GM23338 (cell line): ENCODE measurements around the gene ZNF333.

Experiments
- EZH2 ChIP-seq: fragments of 200-600 bp; sonication (generic); IDR thresholded peaks from one replicate; pipeline ENCODE4 v1.8.0; 2017; ENCODE audit warnings: antibody characterized with exemption, mild to moderate bottlenecking, low read depth; ENCODE audit not compliant: unreplicated experiment
- EZH2phosphoT487 ChIP-seq: fragments of 200-600 bp; sonication (generic); IDR thresholded peaks from one replicate; pipeline ENCODE4 v1.8.1; 2018; ENCODE audit warnings: antibody characterized with exemption; ENCODE audit not compliant: unreplicated experiment
- JUNB ChIP-seq: IDR thresholded peaks from one replicate; pipeline ENCODE4 v1.6.1; 2016; ENCODE audit warnings: antibody characterized with exemption; ENCODE audit not compliant: unreplicated experiment
- ZNF331 ChIP-seq: fragments of 250-450 bp; sonication (Bioruptor Pico); IDR thresholded peaks from 2 replicates; pipeline ENCODE4 v1.5.0; 2020; ENCODE audit warnings: low read depth, mild to moderate bottlenecking, moderate library complexity
- TF ChIP-seq, protein P1 (sequence below), 2 experiments: fragments of 200-600 bp in 1 of 2; sonication (generic) in 1 of 2; conservative IDR thresholded peaks; 2 replicates each; pipeline versions ENCODE4 v1.5.1 to v1.6.1; 2016 to 2017; ENCODE audit warnings: antibody characterized with exemption in 2 of 2, low read depth in 2 of 2, mild to moderate bottlenecking in 2 of 2, moderate library complexity in 1 of 2

DNA sequence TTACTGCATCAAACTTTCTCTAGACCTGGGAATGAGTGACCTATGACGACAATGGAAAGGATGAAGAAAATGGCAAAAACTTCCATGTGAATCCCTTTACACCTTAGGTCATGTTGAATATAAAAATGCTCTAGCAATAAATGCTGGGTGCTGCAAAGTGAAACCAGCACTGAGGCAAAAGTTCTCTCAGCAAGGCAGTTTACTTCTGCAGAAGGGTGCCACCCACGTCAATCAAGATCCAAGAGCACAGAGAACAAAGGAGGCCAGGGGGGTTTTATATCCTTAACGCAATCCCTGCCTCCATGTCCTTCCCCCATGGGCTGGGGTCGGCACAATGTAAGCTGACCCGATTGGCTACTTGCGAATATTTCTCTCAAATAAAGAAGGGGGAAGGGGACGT, 38.7 kb downstream of the ZNF333 start:
- no peak for TF ChIP-seq EZH2phosphoT487
- TF ChIP-seq, protein P1, sequence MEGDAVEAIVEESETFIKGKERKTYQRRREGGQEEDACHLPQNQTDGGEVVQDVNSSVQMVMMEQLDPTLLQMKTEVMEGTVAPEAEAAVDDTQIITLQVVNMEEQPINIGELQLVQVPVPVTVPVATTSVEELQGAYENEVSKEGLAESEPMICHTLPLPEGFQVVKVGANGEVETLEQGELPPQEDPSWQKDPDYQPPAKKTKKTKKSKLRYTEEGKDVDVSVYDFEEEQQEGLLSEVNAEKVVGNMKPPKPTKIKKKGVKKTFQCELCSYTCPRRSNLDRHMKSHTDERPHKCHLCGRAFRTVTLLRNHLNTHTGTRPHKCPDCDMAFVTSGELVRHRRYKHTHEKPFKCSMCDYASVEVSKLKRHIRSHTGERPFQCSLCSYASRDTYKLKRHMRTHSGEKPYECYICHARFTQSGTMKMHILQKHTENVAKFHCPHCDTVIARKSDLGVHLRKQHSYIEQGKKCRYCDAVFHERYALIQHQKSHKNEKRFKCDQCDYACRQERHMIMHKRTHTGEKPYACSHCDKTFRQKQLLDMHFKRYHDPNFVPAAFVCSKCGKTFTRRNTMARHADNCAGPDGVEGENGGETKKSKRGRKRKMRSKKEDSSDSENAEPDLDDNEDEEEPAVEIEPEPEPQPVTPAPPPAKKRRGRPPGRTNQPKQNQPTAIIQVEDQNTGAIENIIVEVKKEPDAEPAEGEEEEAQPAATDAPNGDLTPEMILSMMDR (conservative IDR thresholded peaks at IDR 0.05; ENCODE audit: low read depth in 2 of 2), result no peak
- TF ChIP-seq ZNF331 (CRISPR knock-in tag), result no peak
- TF ChIP-seq EZH2, result no peak
- TF ChIP-seq JUNB, result no peak
